Measurements from ENCODE around the gene AJAP1.
"Not testable (repeated sequence)": the region's sequence is repeated elsewhere in the genome, so short reads cannot be mapped to it uniquely, and the experiment has no call there.

AJAP1 gene

GRCh38 chr1:4657960-4658541, 3.6 kb downstream of the AJAP1 start:
- DNase-seq (ENCODE audit: low read depth, low spot score), result no peak

DNA sequence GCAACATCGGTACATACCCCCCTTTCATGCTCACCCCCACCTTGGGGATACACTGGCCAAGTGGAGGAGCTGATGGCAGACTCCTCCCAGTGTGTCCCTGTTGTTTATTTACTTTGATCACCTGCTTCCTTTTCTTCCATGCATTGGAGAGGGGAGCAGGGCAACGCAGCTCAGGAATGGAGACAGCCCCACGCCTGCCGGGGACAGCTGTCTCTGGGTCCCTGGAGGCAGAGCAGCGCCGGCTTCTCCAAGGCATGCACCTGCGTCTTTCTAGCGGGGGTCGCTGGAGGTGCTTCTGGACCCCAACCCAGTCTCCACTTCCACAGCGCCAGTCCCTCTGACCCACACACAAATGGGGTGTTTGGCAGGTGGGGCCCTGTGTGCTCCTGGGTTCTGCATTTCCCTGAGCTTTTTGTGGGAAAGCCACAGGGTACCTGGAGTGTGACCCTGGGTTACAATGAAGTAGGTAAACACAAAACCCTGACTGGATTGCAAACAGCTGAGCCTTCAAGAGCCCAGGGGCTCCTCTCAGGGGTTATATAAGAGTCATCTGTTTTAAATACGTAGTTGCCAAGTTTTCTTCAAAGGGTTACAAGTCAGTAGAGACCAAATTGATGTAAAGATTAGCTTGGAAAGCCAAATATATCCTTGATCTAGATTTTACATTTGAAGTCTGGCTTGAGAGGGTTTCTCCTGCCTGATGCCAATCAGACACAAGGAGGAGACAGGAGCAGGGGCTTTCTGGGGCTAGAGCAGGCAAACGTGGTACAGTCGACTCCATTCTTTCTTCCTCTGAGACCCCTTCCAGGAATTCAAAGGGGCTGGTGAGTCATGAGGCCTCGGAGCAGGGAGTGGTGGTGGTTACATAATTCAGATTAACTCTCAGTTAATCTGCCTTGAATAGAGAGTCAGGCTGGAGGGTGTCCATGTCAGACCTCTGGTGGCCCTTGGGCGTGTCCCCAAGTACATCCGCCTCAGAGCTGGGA, 4.5 kb downstream of the AJAP1 start:
- DNase-seq (ENCODE audit: low read depth, low spot score), result no peak

DNA sequence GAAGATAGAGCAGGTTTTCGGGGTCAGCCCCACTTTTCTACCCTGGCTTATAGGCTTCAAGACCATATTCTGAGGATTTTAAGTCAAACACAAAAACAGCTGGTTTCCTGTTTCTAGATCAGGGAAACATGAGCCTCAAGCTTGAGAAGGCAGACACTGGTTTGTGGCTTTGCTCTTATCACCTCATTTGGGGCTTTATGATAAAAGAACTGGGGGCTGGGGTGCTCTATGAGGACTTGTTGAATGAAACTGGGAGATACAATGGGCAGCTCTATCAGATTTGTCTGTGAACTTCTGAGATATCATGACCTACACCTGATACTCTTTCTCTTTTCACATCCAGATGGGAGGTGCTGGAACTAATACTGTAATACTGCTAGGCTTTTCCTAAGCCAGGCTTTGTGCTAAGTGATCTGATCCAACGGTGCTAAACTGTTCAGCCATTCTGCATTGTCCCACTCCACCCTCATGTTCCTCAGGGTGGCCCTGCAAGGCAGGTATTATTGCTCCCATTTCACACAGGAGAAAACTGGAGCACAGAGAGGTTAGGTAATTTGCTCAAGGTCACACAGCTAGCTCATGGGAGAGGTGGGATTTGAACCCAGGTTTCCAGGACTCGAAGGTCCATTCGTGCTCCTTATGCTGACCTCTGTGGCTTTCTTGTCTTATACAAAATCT, 6.6 kb downstream of the AJAP1 start:
- DNase-seq (ENCODE audit: low read depth, low spot score), result no peak

DNA sequence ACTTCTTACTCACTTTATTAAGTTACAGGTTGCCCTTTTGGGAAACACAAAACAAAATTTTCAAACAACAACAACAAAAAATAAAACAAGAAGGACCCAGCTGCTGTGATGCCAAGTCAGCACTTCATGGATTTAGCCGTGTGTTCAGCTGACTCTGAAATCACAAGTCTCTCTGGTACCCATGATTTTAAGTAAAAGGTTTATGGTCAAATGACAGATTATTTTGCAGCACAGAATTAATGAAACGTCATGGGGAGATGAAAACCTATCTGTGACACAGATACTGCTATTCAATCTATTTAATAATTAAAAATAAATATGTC, 7.1 kb downstream of the AJAP1 start:
- DNase-seq (ENCODE audit: low read depth, low spot score), result no peak

DNA sequence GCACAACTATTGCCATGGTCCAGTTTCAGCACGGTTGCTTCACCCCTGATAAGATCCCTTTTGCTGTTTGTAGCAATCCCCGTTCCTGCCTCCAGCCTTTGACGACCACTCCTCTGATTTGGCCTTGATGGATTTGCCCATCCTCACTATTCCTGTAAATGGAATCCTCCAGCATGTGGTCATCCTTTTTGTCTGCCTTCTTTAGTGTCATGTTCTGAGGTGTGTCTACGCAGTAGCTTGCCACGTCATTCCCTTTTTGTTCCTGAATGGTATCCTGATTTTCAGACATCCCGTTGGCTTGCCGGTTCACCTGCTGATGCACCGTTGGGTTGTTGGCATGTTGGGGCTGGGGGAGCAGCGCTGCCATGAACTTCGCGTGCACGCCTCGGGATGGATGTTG, 7.8 kb downstream of the AJAP1 start:
- DNase-seq (ENCODE audit: low read depth, low spot score), result no peak

- DNase-seq (ENCODE audit: low read depth, low spot score), result no peak
Measured at GRCh38 chr1:4662723-4663122, 8.3 kb downstream of the AJAP1 start.

GRCh38 chr1:4664095-4664494, 9.7 kb downstream of the AJAP1 start:
- DNase-seq (ENCODE audit: low read depth, low spot score), result no peak

GRCh38 chr1:4664606-4665005, 10.2 kb downstream of the AJAP1 start:
- DNase-seq (ENCODE audit: low read depth, low spot score), result no peak

DNA sequence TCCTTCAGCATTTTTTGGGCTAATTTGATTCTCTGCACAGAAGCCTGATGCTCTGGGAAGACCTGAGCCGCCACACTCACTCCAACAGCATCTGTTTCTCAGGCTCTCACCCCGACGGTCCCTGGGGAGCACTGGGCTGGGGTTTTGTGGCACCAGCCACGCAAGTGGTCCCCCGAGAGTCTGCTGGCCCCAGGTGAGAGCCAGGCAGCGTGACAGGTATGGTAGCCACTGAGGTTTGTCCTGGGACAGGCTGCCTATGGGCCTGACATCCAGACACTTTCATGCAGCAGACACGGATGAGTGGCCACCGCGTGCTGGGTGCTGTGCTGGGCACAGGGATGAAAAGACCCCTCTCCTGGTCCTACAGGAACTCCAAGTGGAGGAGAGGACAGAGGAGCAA, 11.0 kb downstream of the AJAP1 start:
- no peak for DNase-seq (ENCODE audit: low read depth, low spot score)

DNA sequence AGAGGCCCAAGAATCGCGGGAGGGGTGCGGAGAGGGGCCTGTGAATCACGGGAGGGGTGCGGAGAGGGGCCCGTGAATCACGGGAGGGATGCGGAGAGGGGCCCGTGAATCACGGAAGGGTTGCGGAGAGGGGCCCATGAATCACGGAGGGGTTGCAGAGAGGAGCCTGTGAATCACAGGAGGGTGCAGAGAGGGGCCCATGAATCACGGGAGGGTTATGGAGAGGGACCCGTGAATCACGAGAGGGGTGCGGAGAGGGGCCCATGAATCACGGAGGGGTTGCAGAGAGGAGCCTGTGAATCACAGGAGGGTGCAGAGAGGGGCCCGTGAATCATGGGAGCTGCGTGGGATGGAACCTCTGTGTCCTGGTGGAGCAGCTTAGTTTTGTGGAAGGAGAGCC, 12.3 kb downstream of the AJAP1 start:
- not testable (repeated sequence) for DNase-seq (ENCODE audit: low read depth, low spot score)

GRCh38 chr1:4668743-4669700, 14.6 kb downstream of the AJAP1 start:
- no peak for DNase-seq (ENCODE audit: low read depth, low spot score)

GRCh38 chr1:4670265-4670664, 15.9 kb downstream of the AJAP1 start:
- DNase-seq (ENCODE audit: low read depth, low spot score), result no peak

DNA sequence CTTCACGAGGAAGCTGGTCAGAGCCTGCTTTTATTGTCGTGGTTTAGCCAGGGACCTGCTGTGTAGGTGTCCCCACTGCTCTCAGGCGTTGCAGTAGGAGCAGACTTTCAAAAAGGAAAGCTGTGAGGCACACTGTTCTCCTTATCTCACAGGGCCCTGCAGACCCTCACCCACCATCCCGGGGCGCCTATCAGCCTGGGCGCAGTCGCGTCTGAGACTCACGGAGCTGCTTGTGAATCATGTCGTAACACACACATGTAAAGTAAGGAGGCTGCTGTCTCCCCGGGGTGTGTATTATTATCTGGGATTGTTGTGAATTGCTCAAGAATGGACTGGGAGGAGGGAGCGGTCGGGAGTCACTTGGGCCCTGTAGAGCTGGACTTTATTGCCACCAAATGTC, 17.4 kb downstream of the AJAP1 start:
- no peak for DNase-seq (ENCODE audit: low read depth, low spot score)

DNA sequence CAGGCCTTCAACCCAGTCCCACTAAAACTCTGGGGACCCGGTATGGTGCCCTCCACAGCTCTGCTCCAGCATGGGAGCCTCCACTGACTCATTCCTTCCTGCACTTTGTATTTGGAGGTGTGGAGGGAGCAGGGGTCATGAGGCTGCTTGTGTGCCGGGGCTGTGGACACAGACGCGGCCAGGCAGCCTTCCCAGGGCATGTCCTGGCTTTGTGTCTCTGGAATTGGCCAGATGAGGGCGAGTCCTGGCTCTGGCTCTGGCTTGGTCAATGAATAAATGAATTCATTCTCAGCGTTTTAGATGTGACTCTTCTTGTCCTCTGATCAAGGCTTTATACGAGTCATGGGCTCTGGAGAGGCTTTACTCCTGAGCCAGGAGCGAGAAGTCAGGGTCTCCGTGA, 19.1 kb downstream of the AJAP1 start:
- no peak for DNase-seq (ENCODE audit: low read depth, low spot score)

DNA sequence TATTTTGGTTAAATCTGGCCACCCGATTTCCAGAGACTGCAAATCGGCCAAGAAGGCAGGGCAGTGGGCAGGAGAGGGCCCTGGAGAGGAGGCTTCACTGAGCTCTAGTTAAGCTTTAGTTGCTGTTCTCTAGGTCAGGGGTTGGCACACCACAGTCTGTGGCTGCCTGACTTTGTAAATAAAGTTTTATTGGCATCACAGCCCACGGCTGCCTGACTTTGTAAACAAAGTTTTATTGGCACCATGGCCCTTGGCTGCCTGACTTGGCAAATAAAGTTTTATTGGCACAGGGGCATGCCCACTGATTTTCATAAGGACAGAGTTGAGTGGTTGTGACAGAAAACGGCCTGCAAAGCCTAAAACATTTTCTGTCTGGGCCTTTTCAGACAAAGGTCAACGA, 19.7 kb downstream of the AJAP1 start:
- no peak for DNase-seq (ENCODE audit: low read depth, low spot score)

- no peak for DNase-seq (ENCODE audit: low read depth, low spot score)
Measured at GRCh38 chr1:4674676-4675075, 20.3 kb downstream of the AJAP1 start.

GRCh38 chr1:4675454-4676186, 21.2 kb downstream of the AJAP1 start:
- DNase-seq (ENCODE audit: low read depth, low spot score), result no peak

GRCh38 chr1:4676253-4676652, 21.8 kb downstream of the AJAP1 start:
- no peak for DNase-seq (ENCODE audit: low read depth, low spot score)

DNA sequence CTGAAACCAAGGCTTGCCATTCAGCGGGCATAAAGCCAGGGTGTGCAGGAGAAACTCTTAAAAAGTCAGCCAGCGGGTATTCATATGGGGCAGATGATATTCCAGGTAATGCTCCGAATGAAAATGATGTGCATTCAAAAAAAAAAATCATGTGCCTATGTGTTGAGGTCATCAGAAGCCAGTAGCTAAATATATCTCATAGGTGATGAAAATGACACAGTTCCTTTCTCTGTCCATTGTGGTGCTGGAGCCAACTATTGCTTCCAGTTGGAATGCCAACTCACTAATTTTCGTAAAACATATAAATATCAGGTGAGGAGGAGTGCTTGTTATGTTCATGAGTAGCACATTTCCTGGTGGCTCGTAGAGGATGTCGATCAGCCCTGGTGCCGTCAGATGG, 23.2 kb downstream of the AJAP1 start:
- DNase-seq (ENCODE audit: low read depth, low spot score), result no peak

DNA sequence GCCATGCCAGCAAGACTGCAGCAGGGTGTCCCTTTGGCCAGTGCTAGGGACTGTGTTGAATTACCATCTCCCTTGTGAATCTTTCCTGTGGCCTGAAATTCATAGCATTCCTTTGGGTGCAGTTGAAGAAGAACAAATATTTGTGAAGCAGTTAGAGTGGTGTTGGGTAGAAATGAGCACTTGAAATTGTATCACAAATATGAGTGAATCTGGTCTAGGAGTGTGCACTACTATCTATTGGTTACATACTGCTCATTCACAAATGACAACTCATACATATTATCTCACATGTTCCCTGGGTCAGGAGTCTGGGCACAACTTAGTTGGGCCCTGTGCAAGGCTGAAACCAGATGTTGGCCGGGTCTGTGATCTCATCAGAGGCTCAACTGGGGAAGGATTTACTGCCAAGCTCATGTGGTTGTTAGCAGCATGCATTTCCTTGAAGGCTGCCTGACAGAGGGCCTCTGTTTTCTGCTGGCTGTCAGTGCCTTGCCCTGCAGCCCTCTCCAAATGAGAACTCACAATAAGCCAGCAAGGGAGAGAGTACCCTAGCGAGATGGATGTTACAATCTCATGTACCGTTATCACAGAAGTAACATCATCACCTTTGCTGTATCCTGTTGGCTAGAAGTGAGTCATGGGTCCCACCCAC, 23.8 kb downstream of the AJAP1 start:
- no peak for DNase-seq (ENCODE audit: low read depth, low spot score)
